Measurements from ENCODE around the gene C1S.

Gene C1S

GRCh38 chr12:7079826-7080125, 19.3 kb downstream of the C1S start:
- DNase-seq = no peak

GRCh38 chr12:7081037-7081436, 20.5 kb downstream of the C1S start:
- DNase-seq = no peak

- no peak for DNase-seq
These were observed 22.6 kb downstream of the C1S start for GRCh38 chr12:7083125-7083524.

DNA sequence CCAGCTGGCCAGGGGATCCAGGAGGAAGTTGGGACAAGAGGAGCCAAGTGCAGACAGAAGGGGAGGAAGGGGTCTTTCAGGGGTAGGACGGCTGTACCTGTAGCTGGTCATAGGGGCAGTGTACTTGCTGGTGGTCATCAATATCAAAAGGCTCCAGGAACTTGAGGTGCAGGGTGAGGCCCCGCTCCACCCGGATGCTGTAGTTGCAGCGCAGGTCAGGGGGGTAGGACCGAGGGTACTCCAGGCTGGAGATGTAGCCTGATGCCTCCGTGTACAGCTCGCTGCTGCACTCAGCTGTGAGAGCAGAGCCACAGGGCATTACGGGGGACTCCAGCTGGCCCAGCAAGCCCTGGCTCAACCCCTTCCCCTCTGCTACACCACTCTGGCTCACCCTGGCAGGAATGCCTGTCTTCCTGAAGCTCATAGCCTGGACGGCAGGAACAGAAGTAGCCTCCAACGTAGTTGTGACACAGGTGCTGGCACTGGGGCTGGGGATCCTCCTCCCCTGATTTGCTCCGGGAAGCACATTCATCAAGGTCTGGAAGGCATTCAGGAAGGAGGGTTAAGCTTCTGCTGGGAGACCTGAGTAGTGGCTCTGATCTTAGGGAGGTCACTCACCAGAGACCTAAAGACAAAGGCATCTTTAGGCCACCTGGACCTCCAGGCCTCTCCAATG, 28.8 kb downstream of the C1S start:
- no peak for DNase-seq

DNA sequence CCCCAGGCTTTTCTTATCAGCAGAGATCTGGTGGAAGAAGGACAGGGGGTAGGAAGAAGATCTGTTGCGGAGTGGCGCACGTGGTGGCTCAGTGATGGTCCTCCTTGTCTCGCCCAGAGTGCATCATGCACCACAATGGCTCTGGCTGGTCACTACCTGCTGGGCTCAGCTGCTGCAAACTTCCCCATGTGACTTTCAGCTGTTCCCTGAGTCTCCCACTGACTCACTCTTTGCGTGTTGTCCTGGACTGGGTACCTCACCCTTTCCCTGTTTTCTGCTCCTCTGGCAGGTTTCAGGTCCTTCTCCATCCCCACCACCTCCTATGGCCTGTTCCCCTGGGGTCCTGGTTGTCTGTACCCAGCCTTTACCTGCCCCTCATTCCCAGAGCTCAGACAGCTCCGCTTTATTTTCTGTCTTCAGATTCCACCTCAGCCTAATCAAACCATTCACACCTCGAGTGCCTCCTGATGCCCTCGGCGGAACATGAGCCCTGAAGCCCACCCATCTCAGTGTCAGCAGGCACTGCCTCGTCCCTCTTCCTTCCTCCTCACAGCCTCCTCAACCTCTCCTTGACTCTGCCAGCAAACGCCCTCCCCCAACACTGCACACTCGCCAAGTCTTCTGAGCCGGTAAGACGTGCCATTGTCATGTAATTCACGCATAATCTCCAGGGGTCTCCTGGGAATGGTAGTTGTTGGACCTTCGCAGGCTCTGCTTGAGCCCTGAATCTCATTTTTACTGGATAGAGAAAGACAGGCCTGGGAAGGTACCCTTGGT, 29.9 kb downstream of the C1S start:
- DNase-seq = no peak

DNA sequence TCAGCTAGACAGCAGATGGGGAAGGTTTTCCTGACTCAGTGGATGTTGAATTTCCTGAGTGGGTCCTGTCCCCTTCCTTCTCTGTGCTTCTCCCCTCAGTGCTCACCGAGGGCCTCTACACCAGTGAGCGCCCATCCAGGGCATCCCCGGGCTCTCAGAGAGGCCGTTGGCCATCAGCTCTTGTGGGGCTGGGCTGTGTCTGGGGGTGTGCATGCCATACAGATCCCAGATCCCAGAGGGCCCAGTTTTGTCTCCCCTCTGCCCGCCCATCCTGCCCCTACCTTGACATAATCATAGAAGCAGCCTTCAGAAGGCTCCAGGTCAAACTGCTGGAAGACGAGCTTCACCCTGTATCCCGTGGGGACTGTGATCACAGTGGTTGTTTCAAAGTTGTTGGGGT, 30.7 kb downstream of the C1S start:
- DNase-seq = no peak

DNA sequence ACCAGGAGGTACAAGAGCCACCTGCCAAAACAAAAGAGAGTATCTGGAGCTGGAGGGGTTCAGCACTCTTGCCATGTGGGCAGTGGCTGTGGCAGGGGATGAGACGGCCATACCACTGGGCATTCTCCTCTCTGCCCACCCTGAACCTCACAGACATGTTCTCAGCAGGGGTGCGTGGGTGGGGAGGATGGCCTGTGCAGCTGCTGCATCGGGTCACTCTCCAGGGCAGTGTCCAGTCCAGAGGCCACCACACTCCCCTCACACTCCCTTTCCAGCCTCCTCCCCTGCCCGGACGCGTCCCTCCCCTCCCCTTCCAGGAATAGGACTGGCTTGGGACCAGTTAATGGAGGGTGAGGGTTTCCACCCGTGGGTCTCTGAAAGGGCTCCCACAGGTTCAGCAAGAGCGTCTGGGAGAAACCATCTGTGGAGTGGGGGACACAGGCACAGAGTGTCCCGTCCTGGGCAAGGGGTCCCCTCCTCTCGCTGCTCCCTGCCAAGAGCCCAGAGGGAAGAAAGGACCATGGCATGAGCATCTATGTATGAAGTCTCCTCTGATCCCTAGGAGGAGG, 31.2 kb downstream of the C1S start:
- no peak for DNase-seq

DNA sequence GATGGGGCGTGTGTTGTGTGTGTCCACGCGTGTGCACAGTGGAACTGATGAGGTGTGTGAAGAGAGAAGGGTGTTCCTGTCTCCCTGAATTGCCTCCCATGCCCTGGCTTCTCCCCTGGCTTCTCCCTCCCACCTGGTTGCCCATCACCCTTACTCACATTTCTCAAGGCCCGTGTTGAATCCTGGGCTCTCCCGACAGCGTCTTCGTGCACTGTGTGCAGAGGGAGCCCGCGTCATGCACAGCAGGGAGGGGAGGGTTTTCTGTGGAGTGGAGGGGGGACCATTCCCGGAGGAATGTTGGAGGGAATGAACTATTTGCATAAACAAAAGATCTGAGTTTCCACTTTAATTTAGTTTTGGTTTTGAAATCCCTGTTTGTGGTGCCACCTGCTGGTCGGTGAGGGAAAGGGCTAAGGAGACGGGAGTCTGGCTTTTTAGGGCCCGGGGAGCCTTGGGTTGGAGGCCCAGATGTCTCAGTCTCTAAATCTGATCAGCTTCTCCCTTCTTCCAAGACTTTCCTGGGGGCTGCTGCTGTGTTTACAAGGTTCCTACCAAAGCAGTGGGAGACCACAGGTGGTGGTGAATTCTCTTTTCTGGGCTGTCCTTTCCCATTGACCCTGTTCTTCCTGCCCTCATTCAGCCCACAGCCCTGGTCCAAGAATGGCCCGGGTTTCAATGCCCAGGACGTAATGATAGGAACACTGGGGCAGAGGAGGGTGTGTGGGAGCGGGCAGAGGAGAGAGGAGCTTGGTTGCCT, 31.9 kb downstream of the C1S start, which contains the start of gene C1R:
TSS of gene C1R (minus strand) at position 217 of the 757 bp plus-strand sequence. CDS start at position 160, 57 bp downstream.
- DNase-seq = no peak

DNA sequence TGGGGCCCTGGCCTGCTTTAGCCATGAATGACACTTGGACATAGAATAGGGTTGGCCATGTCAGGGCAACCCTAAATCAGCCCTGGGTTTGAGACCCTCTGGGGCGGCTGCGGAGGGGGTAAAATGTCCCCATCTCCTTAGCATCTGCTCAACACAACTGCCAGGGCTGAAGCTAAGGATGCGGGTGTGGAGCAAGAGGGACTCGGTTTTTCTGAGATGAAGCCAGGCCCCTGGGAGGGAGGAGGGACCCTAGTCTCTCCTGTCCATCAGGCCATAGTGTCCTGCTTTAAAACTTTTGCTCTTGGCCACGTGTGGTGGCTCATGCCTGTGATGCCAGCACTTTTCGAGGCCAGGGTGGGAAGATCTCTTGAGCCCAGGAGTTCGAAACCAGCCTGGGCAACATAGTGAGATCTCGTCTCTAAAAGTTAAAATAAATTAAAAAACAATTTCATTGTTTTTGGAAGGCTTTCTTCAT, 32.5 kb downstream of the C1S start:
- DNase-seq = no peak

- no peak for DNase-seq
These were observed 33.0 kb downstream of the C1S start for GRCh38 chr12:7093486-7093885.

DNA sequence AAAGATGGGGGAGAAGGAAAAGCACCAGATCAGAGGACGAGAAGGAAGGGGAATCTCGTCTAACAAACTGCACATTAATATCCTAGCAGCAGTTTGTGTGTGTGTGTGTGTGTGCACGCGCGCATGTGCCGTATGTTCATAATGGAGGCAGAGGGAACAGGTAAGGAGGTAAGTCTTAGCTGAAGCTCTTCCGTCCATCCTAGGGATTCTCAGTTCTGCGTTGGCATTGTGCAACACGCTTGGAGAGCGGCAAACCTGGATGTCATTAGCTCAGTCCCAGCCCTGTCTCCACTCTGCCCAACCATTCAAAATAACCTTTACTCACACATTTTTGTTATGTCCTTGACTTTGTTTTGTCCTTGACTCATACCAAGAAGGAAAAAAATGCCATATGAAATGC, 33.4 kb downstream of the C1S start:
- DNase-seq = no peak

DNA sequence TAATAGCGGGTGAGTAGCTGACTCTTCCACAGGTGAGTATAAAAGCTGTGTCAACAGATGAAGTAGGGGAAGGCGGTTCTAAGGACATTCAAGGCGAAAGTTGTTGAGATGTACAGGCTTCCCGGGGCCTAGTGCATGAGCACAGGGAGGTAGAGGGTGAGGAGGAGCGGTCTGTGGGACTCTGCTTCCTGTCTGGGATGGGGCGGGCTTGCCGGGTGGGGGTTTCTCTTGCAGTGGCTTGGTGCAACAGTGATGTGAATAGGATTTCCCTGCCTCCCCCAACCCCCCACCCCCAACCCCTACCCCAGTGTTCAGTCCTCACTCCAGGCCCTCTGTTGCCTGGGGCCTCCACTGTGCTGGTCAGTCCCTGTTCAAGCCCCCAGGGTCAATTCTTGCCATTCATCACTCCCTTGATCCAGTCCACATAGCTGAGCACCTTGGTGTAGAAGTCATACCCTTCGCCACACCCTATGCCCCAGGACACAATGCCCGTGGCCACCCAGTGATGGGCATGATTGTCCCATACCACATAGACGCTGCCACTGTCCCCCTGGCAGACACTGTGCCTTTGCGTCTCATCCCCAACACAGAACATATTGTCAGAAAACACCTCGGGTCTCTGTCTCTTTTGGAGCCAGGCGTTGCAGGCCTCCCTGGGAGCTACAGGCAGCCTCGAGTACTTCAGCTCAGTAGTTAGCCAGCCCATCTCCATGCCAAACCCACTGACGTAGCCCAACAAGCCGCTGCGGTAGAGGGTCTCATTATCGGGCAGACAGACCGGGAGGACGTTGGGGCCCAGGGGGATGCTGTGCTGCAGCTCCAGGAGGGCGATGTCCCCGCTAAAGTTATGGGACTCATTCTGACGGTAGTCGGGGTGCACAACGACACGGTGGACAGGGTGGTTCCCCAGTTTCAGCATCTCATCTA, 35.8 kb downstream of the C1S start:
- no peak for DNase-seq

- DNase-seq = no peak
These were observed 36.5 kb downstream of the C1S start for GRCh38 chr12:7096979-7097378.

GRCh38 chr12:7099290-7099996, 38.9 kb downstream of the C1S start:
- DNase-seq = no peak

DNA sequence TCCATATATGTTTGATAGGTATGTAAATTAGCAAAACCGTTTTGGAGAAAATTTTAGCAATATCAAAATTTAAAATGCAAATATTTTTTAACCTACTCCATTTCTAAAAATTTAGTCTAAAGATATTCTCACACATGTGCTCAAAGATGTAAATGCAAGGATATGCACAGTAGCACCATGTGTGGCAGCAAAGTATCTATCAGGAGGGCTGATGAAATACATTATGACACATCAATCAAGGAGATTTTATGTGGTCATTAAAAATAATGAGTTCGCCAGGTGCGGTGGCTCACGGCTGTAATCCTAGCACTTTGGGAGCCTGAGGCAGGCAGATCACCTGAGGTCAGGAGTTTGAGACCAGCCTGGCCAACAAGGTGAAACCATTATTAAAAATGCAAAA, 39.7 kb downstream of the C1S start:
- no peak for DNase-seq

DNA sequence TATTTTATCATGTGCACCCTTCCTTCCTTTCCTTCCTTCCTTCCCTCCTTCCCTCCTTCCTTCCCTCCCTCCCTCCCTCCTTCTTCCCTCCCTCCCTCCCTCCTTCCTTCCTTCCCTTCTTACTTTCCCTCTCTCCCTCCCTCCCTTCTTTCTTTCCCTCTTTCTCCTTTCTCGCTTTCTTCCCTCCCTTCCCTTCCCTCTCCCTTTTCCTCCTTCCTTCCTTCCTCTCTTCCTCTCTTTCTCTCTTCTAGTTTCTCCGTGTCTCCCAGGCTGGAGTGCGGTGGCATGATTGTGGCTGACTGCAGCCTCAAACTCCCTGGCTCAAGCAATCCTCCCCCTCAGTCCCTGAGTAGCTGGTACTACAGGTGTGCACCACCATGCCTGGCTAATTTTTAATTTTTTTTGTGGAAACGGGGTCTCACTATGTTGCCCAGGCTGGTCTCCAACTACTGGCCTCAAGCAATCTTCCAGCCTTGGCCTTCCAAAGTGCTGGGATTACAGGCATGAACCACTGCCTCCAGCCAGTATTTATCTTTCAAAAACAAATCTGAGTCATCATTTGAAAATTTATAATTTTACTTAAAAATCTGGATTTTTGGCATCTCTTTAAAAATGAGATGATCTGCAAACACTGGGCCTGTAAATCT, 40.7 kb downstream of the C1S start:
- DNase-seq = no peak

DNA sequence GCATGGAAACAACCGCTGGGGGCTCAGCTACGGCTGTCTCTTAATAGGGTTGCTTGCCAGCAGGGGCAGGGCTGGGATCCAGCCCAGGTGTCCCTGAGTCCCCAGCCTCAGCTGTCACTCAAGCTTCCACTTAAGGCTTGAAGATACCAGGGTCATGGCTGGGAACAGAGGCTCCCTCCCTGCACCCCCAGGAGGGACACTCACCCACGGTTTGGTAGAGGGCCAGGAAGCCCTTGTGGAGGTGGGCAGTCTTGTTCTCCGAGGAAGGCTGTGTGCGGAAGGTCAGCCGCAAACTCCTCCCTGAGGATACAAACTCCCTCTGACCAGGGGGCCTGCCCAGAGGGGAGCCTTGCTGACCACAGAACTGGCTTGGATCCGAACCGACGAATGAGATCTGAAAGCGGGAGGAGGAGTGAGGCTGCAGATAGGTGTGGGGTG, 41.2 kb downstream of the C1S start:
- DNase-seq = no peak

- no peak for DNase-seq
These were observed 42.1 kb downstream of the C1S start for GRCh38 chr12:7102582-7102981.

- no peak for DNase-seq
These were observed 43.5 kb downstream of the C1S start for GRCh38 chr12:7103837-7104584.

DNA sequence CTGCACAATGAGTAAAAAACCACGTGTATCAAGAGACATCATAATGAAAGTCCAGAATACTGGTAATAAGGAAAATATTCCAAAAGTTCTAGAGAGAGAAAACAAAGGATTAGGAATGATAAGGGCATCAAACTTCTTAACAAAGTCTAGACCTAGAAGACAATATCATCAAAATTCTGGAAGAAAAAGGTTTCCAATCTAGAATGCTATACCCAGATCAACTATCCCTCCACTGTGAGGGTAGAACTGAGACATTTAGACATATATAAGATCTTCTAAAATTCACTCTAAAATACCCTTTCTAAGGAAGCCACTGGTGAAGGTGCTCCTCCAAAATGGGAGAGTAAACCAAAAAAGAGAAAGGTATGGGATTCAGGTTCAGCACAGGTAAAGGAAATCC, 45.6 kb downstream of the C1S start:
- no peak for DNase-seq
